GM18526 (cell line): ENCODE data around the gene GALNTL6.

Experiments
- POLR2A ChIP-seq: IDR thresholded peaks from 3 replicates; pipeline ENCODE4 v1.6.1; 2011; ENCODE audit not compliant: insufficient read length; ENCODE audit errors: extremely low read depth

GALNTL6 gene

DNA sequence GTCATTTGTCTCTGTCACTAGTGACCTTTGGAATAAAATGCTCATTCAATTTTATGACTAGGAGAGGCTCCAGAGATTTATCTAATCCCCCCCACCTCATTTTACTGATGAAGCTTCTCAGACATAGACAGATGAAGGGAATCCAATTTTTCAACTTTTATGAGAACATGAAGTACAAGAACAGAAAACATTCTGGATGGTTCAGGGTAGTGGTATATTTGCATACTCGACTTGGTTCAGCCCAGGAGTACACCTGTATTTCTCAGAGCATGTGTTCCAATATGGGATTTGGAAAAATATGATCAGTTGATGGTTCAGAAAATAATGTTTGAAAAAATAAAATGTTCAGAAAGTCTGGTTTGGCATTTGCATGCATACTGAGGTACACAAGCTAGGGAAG is 1224.0 kb downstream of the GALNTL6 start:
- TF ChIP-seq POLR2A = no peak

DNA sequence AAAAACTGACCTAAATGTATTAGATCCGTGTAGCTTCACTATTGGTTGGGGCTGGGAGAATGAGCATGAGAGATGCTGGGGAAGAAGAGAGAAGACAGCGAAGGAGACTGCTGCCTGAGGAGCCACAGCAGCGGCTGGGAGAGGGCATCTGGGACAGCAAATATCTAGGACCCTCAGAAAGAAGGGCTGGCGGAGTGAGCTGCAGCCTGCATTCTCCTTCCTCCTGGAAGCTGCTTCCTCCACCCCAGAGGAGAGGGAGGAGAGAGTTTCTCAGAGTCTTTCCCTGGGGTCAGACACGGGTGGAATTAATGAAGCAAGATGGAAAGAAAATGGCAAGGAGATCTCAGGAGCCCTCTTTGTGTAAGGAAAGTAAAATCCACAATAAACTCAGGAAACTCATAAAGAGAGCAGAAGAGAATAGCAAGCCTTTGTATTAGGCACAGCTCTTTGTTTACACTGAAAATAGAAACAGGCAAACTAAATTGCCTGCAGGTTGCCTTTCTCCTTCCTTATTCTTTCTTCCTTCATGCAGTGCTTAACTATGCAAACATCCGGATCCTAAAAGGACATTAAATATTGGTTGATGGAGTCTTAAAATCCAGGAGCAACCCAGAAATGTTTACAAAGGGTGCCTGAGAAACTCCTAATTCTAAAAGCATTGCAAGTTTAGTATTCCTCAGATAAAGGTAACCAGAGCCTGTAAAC is 1225.1 kb downstream of the GALNTL6 start:
- no peak for TF ChIP-seq POLR2A

DNA sequence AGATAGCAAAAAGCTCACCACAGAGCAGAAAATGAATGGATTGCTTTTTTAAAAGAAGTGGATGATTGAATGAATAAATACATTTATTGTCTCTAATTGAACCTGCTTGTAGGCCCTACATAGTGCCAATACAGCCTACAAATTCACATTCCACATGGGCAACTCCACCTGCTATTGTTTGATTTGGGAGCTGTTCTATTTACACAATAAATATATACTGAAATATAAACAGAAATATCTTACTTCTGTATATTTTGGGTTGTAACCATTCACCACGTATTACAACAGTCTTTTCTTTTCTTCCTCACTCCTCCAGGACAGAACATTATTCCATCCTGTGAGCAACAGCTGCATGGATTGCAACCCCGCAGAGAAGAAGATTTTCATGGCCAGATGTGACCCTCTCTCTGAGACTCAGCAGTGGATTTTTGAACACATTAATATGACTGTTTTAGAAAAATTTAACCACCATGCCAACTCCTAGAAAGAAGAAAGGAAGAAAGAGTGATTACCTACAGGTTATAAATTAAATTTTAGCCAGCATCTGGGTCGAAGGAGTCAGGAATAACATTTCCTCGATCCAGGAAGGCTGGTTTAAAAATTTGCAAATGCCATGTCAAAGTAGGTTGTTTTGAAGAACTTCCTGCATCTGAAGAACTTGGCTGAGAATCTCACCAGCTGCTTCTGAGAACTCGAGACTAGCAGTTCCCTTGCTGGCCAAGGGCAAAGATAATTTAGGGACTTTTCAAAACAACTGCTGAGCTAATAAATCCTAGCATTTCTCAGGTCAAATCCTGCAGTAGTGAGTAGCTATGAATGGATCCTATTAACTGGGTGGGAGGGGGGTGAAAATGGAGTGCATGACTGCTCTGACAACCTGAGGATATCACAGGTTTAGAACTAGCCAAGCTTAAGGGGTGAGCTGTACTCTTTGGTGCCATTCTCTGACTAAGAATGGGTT is 1226.7 kb downstream of the GALNTL6 start:
- TF ChIP-seq POLR2A = no peak

DNA sequence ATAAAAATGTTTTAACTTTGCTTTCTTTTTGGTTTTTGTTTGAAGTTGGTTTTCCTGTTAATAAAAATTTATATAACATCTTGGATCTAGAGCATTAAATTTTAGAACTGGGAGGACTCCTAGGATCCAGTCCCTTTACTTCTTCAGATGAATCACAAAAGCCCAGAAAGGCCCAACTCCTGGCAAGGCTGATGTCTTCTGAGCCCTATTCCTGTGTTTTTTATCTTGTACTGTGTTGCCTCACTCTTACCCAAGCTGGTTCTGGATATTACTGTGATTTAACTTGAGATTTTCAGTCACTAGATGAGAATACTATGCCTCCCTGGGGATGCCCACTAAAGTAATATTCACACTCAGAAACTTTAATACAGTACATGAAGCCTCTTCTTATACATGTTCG is 1228.3 kb downstream of the GALNTL6 start:
- no peak for TF ChIP-seq POLR2A

DNA sequence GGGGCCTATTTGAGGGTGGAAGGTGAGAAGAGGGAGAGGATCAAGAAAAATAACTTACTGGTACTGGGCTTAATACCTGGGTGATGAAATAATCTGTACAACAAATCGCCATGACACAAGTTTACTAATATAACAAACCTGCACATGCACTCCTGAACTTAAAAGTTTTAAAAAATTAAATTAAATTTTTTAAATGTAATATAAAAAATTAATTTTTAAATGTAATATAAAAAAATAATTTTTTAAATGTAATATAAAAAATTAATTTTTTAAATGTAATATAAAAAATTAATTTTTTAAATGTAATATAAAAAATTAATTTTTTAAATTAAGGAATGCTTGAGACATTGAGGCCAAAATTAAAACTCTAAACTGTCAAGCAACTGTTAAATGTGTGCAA is 1231.1 kb downstream of the GALNTL6 start:
- no peak for TF ChIP-seq POLR2A

DNA sequence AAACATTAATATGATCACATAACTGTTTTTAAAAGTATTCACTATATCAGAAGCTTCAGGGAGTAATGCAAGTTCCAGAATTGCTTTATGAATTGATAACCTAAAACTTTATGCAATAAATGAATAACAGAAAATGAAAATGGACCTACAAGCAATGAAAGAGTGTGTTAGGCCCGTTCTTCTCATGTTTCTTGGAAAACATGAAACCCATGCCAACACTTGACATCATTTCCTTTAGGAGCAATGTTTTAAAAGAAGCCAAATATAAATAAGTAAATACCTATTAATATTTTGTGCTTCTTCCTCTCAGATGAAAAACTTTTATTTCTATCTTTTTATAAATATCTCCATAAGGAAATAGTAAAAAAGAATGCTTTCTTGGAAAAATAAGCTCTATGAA is 1232.4 kb downstream of the GALNTL6 start:
- TF ChIP-seq POLR2A = no peak

DNA sequence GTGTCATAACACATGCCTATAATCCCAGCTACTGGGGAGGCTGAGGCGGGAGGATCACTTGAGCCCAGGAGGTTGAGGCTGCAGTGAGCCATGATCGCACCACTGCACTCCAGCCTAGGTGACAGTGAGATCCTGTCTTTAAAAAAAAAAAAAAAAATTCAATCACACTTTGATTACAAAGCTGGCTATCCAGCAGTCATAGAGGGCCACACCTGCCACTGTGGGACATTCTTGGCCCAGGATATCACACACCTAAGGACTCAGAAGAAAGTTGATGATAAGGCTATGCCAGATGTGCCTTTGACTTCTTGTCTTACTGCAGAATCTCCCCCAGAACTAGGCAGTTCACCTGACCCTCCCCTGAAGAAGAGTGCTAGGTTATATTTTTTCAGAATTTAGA is 1232.9 kb downstream of the GALNTL6 start:
- TF ChIP-seq POLR2A = no peak

DNA sequence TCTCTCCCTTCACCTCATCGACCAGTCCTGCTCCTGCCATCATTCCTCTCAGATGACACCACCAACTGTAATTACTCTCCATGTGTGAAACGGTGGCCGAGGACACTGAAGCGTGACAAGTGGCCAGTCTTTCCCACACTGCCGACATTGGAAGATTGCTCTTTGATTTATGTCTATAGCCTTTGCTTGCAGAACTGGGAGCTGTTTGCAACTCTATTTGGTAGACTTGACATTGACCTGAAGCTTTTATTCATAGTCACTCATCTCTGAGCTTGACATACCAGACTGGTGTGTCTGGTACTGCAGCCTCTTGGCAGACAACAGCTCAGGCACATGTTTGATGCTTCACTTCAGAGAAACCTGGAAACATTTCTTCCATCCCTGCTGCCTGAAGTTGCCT is 1233.6 kb downstream of the GALNTL6 start:
- TF ChIP-seq POLR2A = no peak

DNA sequence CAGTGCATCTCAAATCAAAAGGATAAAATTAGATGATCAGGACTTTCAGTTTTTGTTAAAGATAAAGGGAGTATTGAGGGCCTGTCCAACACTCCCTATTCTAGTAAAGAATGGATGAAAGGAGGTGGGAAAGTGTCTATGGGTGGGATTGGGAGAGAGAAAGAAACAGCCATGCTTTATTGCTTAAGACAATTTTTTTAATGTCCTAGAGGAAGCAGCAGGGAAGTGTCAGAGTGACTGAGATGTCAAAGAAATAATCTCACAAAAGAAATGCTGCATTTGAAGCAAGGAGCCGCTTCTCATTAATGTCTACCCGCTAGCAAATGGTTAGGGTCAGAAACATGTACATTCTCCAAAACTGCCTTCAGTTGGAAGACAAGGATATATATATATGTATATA is 1238.0 kb downstream of the GALNTL6 start:
- no peak for TF ChIP-seq POLR2A

DNA sequence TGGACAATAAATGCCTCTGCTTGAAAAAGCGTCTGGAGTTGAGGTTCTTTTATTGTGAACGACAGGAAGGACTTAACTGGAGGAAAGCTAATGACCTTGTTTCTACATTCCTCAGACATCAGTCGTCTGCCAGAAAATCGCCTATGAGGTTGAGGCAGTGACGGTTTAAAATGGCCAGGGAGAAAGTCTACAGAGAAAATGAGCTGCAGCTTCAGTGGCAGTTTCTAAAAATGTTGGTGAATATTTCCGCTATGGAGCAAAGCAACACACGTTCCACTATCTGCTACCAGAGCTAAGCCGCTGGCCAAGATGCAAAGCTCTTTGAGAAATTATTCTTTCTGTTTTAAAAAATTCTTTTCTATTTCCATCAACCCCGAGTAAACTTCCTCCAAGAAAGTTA is 1238.5 kb downstream of the GALNTL6 start:
- no peak for TF ChIP-seq POLR2A

DNA sequence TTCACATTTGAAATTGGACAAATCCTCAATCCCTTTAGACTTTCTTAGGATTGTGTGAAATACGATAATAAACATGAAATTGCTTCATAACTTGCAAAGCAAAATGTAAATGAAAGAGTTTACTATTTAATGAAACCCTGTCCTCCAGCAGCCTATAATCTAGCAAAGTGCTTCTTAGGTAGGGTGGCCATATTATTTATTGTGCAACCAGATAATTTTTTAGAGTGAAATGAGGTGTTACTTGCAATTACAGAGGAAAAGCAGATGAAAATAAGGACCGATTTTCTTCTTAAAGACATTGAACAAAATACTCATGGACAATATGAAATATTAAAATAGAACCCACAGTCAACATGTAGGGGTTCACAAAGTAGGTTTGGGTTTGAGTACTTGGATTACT is 1239.2 kb downstream of the GALNTL6 start:
- TF ChIP-seq POLR2A = no peak

DNA sequence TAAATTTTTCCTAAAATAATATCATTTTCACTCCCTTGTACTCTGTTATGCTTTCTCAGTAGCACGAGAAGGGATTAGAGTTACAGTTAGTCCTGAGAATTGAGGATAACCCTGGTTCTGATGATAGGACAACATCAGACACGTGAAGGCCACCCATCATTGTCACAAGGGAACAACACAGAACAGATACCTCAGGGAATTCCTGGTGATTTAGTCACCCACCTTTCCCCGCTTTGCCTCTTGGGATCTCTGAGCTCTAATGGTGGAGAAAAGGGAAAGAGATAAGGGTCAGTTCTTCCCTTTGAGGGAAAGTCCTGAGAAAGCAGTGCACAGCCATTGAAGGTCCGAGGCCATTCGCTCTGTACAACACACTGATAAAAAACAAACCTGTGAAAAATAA is 1243.1 kb downstream of the GALNTL6 start:
- no peak for TF ChIP-seq POLR2A

DNA sequence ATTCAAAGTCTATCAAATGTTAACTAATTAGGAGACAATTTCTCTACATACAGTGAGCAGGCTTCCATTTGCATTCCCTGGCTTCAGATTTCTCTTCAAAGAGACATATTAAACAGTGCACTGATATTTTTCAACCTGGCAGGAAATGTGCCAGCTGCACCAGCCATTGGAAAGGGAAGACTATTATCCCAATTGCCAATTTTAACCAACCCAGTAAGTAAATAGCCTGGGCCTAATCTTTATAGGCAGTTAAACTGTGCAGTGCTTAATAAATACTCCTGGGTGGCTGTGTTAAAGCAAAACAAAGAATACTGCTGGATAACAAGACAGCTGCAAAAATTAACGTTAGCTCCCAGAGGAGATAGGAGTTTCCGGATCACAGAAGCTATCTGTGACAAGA is 1243.5 kb downstream of the GALNTL6 start:
- no peak for TF ChIP-seq POLR2A

DNA sequence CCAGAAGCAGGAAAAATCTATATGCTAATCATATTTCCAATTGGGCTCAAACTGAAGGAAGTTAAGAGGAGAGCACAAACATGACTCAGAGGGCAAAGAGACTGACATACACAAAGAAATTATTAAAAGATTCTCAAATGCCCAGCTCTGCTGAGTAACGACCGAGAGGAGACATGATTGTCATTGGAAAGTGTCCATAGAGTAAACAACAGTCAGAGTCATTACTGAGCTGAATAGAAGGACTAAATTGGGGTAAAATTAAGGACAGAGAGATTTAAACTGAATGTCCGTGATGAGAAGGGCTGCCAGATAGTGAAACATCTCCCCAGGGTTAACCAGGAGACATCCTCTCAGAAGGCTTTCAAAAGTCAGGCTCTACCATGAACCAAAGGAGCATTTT is 1244.2 kb downstream of the GALNTL6 start:
- no peak for TF ChIP-seq POLR2A

DNA sequence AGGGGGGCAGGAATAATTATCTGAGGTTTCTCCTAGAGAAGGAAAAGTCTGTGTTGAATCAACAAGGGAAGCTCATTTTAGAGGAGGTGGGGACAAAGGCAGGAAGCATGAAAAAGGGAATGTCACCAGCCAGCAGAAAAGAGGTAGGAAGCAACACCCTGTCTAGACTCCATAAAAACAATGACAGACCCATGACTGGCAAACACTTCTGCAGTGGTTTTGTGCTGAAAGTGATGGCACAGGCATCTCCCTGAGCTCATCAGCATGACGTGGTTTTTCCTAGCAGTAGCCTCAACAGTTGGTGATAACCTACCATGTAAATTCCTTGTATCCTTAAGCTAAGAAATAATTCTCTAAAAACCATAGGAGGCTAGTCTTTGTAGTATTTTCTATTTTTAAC is 1244.7 kb downstream of the GALNTL6 start:
- TF ChIP-seq POLR2A = no peak

DNA sequence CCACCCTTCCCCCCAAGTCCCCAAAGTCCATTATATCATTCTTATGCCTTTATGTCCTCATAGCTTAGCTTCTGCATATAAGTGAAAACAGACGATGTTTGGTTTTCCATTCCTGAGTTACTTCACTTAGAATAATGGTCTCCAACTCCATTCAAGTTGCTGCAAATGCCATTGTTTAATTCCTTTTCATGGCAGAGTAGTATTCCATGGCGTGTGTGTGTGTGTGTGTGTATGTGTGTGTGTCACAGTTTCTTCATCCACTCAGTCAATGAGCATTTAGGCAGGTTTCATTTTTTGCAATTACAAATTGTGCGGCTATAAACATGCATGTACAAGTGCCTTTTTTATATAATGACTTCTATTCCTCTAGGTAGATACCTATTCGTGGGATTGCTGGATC is 1248.0 kb downstream of the GALNTL6 start:
- no peak for TF ChIP-seq POLR2A
